Daoy (cell line): ENCODE measurements around the gene CEP295NL. TPM values are rescaled to one million over a fixed set of nuclear protein-coding genes. Genes with fewer than 3 reads are reported as not detected.

Source experiments
- DNase-seq: peaks from one replicate; pipeline ENCODE4 v3.0.0-alpha.2; 2015; ENCODE audit warnings: low read depth
- total RNA-seq: library from RNA; depleted of rRNA; stranded (reverse); fragments of >200 nt; shearing (Covaris generic); gene quantifications from 2 replicates; pipeline ENCODE4 v1.2.3, GENCODE V29; 2014; rRNA removed

CEP295NL gene
- total RNA-seq, 1 experiment from 2014 or later, result 1.0 TPM

DNA sequence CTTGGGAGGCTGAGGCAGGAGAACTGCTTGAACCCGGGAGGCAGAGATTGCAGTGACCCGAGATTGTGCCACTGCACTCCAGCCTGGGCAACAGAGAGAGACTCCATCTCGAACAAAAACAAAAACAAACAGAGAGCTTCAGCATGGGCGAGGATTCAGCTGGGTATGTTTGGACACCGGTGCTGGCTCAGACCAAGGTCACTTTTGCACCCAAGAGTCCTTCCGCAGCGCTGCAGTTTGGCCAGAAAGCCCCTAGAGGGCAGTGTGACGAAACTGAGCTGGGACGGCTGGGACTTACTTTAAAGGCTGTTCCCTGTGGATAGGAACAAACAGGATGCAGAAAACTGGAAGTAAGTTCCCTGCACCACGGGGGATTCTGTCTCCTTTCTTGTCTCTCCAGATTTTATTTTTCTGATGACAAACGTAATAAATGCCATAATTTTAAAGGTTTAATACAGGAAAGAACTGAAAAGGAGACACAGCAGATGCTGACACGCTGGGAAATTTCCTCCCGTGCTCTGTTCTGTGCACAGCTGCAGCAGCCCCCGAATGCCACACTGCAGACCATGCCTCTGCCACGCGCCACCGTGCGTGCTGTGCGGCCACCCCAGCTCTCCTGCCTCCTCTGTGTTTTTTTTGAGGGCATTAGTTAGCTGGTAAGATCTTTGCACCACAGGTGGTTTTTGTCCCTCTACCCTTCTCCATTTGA, 37.2 kb downstream of the CEP295NL start:
- DNase-seq, result peak; percentile 76

DNA sequence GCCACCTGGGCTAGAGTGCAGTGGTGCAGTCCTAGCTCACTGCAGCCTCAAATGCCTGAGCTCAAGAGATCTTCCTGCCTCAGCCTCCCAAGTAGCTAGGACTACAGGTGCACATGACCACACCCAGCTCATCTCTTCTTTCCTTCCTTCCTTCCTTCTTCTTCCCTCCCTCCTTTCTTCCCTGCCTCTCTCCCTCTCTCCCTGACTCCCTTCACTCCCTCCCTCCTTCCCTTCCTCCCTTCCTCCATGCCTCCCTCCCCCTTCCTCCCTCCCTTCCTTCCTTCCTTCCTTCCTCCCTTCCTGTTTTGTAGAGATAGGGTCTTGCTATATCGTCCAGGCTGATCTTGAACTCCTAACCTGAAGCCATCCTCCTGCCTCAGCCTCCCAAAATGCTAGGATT, 38.9 kb downstream of the CEP295NL start:
- DNase-seq, result no peak

DNA sequence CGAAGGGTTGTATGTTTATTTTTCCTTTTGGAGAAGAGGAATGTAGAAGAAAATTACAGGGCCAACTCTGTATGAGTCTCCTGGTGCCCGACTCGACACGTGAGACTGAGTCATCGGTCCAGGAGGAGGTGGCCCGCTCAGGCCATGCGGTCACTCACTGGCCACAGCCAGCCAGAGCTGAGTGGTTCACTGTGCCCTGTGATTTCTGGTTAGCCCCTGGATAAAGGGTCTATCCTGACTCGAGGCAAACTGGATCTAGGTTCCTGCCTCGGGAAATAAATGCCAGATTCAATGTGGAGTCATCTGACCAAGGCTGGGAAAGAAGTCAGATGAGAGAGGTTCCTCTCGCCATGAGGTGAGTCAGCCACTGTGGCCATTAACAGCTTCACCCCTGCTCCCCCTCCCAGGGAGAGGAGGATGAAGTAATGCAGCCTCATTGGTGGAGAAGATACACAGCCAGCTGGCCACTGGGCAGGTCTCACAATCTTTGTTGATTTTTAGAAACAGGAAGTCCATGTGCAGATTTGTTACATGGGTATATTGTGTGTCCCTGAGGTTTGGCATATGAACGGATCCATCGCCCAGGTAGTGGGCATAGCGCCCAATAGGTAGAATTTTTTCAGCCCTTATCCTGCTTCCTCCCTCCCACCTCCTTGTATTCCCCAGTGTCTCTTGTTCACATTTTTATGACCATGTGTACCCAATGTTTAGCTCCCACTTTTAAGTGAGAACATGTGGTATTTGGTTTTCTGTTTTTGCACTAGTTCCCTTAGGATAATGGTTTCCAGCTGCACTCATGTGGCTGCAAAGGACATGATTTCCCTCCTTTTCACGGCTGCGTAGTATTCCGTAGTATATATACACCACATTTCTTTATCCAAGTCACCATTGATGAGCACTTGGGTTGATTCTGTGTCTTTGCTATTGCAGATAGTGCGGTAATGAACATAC, 40.7 kb downstream of the CEP295NL start:
- peak; percentile 99 for DNase-seq

DNA sequence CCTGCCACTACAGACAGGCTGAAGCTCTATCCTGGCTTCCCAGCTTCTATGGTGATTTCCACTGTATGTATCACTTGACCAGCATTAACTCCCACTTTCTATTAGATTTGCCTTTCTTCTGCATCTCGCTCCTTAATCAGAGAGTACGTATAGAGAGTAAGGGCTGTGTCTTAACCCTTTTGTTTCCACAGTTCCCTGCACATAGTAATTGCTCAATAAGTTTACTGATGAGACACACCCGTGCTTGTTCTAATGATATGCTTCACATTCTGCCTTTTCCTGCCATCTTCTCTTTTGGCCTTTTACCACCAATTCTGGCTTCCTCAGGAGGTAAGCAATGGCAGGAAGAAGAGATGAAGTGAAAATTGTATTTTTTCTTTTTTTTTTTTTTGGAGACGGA, 41.8 kb downstream of the CEP295NL start:
- DNase-seq, result no peak

DNA sequence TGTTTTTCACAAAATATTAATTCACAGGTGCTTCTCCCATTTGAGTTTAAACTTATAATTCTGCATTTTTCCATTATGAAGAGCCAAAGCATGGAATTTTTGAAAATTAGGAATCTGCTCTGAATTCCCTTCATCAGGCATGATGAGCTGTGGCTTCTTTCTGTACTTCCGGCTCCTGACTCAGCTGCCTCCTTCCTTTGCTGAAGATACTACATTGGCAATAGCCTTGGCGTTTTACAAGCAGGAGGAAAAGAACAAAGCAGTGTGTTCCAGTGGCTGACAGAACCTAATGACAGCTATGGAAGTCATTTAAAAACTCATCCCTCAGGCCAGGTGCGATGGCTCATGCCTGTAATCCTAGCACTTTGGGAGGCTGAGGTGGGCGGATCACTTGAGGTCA, 44.0 kb downstream of the CEP295NL start:
- DNase-seq, result no peak

DNA sequence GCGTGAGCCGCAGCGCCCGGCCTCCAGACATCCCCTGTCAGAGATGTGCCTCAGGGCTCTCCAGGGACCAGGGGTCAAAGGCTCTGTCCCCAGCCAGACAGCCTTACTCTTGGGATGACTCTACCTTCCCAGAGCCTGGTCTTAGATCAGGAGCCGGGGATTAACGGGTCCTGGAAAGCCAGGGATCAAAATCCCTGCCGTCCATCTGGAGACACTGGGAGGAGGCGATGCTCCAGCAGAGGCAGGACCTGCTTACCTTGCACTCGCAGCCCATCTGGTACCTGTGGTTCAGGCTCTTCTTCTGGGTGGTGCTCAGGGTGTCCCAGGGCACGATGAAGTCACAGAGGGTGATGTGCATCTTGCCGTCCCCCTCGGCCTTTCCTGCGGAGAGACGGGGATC, 45.7 kb downstream of the CEP295NL start:
- DNase-seq, result no peak

DNA sequence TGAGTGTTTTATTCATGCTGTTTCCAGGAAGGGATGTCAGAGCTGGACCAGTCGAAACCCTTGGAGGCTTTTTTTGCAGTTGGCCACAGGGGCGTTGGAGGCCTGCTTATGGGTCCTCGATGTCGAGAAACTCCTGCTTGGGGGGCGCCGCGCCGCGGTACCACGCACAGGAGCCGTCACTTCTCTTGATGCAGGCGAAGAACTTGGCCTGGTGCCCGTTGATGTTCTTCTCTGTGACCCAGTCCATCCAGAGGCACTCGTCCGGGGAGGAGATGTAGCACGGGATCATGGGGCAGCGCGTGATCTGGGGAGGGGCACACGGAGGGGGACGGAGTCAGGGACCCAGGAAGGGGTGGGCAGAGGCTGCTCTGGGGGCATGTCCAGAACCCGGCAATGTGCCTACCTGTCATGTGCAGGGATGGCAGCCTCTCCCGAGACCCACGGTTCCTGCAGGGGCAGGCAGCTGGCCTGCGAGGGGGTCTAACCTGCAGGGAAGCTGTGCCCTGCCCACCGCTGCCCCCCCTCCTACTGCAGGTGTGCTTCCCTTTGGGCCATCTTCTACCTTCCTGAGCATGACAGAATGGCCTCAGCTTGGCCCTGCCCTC, 47.3 kb downstream of the CEP295NL start:
- DNase-seq, result no peak

DNA sequence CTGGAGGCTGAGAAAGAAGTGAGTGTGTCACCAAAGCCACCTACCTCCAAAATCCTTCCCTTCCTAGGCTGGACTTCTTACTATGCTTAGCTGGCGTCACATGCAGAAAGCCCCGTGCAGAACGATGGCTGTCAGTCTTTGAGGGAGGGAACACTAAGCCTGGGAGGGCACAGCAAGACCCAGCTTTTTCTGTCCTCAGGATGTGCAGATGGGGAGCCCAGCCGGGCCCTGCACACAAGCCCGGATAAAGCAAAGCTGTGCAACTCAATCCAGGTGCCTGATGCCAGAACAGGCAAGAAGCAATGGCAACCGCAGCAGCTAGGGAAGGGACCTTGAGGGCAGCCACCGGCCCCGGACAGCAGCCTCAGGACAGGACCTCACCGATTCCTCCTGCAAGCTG, 48.5 kb downstream of the CEP295NL start:
- no peak for DNase-seq

DNA sequence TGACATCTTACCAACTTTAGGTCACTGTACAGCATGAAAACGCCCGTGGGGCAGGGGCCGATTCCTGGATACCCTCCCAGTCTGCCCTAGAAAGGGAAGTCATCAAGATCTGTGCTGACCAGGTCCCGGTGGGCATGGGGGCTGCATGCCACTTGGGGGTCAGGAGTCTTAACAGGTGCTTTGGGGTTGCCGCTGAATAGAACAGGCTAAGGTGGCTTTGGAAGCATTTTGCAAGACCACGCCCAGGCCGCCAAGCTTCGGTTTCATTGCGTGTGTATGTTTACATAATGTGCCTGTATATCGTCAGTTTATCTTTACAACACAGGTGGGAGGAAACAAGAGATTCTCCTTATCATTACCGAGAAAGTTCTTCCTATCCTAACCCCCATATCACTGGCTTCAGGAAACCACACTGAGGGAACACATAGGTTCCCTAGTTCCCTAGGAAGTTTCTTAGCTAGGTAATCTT, 49.0 kb downstream of the CEP295NL start:
- no peak for DNase-seq

DNA sequence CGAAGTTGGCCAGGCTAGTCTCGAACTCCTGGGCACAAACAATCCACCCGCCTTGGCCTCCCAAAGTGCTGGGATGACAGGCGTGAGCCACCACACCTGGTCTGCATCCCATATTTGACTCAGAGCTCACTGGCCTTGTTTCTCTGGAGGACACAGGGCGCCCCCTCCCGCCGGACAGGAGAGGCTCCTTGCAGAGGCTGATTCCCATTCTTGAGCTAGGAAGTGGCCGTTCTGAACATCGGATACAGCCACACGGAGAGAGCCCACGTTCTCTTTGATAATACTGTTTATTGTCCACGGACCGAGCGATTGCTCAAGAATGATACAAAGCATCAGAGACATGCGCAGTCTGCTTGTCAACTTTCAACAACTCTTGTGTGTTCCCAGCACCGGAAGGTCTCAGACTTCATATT, 50.3 kb downstream of the CEP295NL start:
- DNase-seq, result no peak

DNA sequence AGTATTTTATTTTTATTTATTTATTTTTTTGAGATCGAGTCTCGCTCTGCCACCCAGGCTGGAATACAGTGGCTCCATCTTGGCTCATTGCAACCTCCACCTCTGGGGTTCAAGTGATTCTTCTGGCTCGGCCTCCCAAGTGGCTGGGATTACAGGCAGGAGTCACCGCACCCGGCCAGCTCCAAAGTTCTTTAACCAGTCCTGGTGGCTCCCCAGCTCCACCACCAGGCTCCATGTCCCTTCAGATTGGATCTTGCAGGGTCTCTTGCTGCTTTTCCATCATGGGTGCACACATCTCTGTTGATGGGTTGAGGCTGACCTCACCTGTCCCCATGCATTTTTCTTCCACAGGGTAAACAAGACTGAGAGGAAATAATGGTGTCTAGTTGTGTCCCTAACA, 54.0 kb downstream of the CEP295NL start:
- no peak for DNase-seq

DNA sequence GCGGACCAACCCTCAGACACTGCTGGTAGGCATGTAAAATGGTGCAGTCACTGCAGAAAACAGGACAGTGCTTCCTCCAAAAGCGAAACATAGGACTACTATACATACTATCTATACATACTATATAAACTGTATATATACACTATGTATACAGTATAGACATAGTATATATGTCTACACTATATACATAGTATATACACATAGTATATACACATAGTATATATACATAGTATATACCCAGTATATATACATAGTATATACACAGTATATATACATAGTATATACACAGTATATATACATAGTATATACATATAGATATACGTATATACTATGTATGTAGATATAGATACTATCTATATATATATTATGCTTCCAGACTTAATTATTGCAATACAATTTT, 55.9 kb downstream of the CEP295NL start:
- DNase-seq, result no peak

DNA sequence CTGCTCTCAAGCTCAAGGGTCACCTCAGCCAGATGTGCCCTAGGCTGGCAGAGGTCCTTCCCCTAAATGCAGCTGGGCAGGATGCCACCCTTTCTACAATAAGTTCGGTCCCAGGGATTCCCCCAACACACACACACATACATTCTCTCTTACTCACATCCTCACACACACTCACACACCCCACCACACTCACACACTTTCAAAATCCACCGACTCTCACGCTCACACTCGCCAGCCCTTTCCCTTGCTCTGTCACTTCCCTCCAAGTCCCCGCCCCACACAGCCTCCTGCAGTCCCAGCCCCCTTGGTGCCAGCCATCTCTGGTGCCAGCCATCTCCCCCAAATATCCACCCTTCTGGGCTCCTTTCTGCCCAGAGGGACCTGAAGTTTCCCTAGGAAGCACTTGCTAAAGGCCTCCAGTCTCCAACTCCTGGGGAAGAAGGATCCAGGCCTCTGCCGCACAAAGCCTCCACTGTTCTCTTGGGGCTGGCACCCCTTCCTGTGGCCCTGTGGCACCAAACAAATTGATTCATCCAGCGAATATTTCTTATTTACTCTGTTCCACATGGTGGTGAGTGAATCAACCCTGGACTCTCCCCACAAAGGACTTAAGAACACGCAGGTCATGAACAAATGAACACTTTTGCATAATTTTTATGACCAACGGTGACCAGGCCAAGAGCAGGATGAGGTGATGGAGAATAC, 58.5 kb downstream of the CEP295NL start:
- peak; percentile 48 for DNase-seq

DNA sequence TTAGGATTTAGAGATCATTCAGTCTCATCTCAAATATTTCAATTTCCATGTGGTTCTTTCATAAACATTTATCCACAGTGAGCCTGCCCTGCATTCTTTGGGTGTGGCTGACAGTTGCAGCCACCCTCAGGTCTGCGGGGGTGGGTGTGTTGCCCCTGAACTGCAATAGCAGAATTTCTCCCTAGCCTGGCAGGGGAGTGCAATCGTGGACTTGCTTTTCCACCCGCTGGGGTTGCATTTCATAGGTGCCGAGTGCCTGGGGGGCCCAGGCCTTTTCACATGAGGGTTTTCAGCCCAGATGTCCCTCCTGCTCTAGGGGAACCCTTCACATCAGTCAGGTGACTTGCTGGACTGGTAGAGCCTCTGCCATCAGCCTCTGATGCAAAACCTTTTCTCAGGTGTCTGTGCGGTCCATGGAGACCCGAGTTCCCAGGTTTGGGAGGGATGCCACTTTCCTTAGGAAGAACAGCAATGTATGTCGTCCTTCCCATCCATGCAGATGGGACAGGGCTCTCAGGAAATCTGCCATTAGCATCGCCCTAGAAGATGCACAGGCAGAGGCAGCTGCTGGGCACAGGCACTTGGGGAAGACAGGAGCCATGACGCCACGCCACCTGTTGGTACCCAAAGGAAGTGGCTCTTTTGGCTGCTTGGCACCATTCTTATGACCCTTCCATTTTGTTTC, 60.0 kb downstream of the CEP295NL start:
- DNase-seq, result peak; percentile 77

DNA sequence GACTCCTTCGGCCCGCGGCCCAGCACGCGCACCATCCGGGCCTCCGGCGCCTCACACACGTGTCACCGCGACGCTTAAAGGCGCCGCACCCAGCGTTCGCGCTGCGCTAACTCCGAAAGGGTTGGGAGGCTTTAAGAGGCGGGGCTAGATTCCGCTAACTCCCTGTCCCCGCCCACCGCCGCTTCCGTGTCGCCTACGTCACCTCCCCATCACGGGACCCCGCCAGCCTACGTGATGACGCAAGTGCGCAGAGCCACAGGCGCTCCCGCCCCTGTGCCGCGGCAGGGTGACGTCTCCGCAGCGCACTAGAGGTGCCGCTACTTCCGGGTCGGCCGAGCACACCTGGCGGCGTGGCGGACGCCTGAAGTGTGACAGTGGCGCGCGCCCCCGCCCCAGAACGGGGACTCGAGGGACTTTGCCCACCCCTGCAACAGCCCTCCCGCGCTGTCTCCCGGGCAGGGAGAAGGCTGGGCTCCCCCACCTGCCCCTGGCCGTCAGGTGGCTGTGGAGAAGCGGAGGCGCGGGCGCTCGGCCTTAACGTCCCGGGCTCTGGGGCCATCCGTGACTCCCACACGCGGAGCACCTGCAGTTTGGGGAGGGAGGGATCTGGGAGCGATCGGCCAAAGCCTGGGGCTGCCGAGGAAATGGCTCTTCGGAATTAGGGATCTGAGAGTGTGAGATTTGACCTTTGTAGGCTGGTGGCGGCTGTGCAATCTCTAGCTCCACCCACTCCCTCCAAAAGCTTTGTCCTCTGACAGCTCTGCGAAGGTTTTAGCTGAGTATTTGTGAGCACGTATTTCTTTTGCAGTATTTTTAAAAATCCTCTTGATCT, 62.0 kb downstream of the CEP295NL start, which contains the start of gene USP36:
Gene USP36 (minus strand): TSS at position 35 of the 832 bp plus-strand sequence. CDS start 4,451 bp downstream, outside the sequence.
- DNase-seq, result peak; percentile 100

Other genes starting within 250 kb of the CEP295NL start
- 85.9 and 91.4 TPM in 2 replicates for gene CYTH1, start 120.9 kb downstream of the CEP295NL start, total RNA-seq
- gene USP36, start 62.4 kb downstream of the CEP295NL start, total RNA-seq, result 11.4 and 21.3 TPM in 2 replicates
- 47.2 and 53.1 TPM in 2 replicates for gene TIMP2, start 22.2 kb upstream of the CEP295NL start, total RNA-seq
- 288 and 314 TPM in 2 replicates for gene LGALS3BP, start 76.7 kb upstream of the CEP295NL start, total RNA-seq
- 62.9 and 81.9 TPM in 2 replicates for gene CANT1, start 106.6 kb upstream of the CEP295NL start, total RNA-seq
- 33.0 and 42.5 TPM in 2 replicates for gene C1QTNF1, start 121.0 kb upstream of the CEP295NL start, total RNA-seq
- 6.3 and 7.7 TPM in 2 replicates for gene ENGASE, start 171.6 kb upstream of the CEP295NL start, total RNA-seq